Gastrocnemius medialis (tissue), 4 donors: ENCODE results near the gene RPN2. TPM values are rescaled to one million over a fixed set of nuclear protein-coding genes. Genes with fewer than 3 reads are reported as not detected.

Source experiments
- ATAC-seq, 2 donors: fragments of 150-250 bp; one replicate each; pipeline ENCODE4 v1.9.1; 2016
- DNase-seq, 2 donors: peaks; one replicate each; pipeline ENCODE4 v3.0.0-alpha.2; 2019
- H3K27ac ChIP-seq, 4 donors: fragments of 200-600 bp; sonication (generic); 1 replicate in 1 of 4; 2 replicates in 3 of 4; pipeline ENCODE4 v1.5.1; 2016 to 2018; ENCODE audit warnings: mild to moderate bottlenecking in 2 of 4, moderate library complexity in 1 of 4
- H3K27me3 ChIP-seq, 3 donors: fragments of 200-600 bp; sonication (generic) in 2 of 3; 1 replicate in 1 of 3; 2 replicates in 2 of 3; pipeline versions ENCODE4 v1.5.1 to v1.6.0; 2016 to 2019; ENCODE audit warnings: mild to moderate bottlenecking in 1 of 3, moderate library complexity in 1 of 3
- H3K36me3 ChIP-seq, 2 donors: fragments of 200-600 bp; sonication (generic) in 1 of 2; one replicate each; pipeline ENCODE4 v1.5.1; 2017 to 2018
- H3K4me1 ChIP-seq, 2 donors: fragments of 200-600 bp; sonication (generic) in 1 of 2; one replicate each; pipeline ENCODE4 v1.5.1; 2016 to 2017; ENCODE audit warnings: mild to moderate bottlenecking in 2 of 2
- H3K4me3 ChIP-seq, 4 donors: fragments of 200-600 bp; sonication (generic) in 3 of 4; 1 replicate in 1 of 4; 2 replicates in 3 of 4; pipeline ENCODE4 v1.5.1; 2016 to 2019; ENCODE audit warnings: mild to moderate bottlenecking in 2 of 4
- H3K9me3 ChIP-seq, 3 donors: fragments of 200-600 bp; sonication (generic) in 2 of 3; 1 replicate in 1 of 3; 2 replicates in 2 of 3; pipeline ENCODE4 v1.5.1; 2016 to 2019
- CTCF ChIP-seq, 5 experiments: fragments of 450-650 bp in 3 of 5; fragments of 200-600 bp in 2 of 5; sonication (generic) in 2 of 5; IDR thresholded peaks in 4 of 5; conservative IDR thresholded peaks in 1 of 5; 1 replicate in 4 of 5; 2 replicates in 1 of 5; pipeline ENCODE4 v1.5.1; 2016 to 2019; ENCODE audit warnings: antibody characterized with exemption in 5 of 5, mild to moderate bottlenecking in 3 of 5, moderate library complexity in 3 of 5
- POLR2A ChIP-seq, 2 donors: fragments of 450-650 bp; IDR thresholded peaks; one replicate each; pipeline ENCODE4 v1.6.1; 2017; ENCODE audit warnings: antibody characterized with exemption in 2 of 2, mild to moderate bottlenecking in 2 of 2, moderate library complexity in 2 of 2
- in situ Hi-C, 4 donors: fragments of 200-750 bp; cut with MboI; loops; one replicate each; pipeline versions ENCODE4 v1.15.0 to v1.8.0; 2017; ENCODE audit warnings: low sequenced_read_pairs in 4 of 4
- intact Hi-C: fragments of 100-400 bp; cut with DNase I; formaldehyde crosslinking; loops from one replicate; pipeline ENCODE4 v1.15.1; 2023; ENCODE audit warnings: low total_unique reads
- total RNA-seq, 4 donors: library from RNA; depleted of rRNA; stranded (reverse); fragments of >200 nt; gene quantifications; one replicate each; pipeline versions ENCODE4 v1.1.0 to v1.2.3, GENCODE V29; 2016

RPN2 gene
- total RNA-seq, 4 donors from 2014 or later, result 85.7 to 132 (median 127) TPM

GRCh38 chr20:37276494-37277252 lies 97.5 kb downstream of the RPN2 start:
- DNase-seq (peak; percentile 63 to 79), ATAC-seq (peak; percentile 98 to 99)
- intact Hi-C loops, result loop anchor here (1.0 to 2.0 kb wide), 2 partner anchors 108 to 250 kb away; partner anchors contain the start of gene BLCAP
- Histone ChIP-seq H3K36me3 (no peaks in the 10 kb centered on the region), H3K27ac (peak overlapping the region; percentile 71 to 77 (median 76)), H3K4me1 (peaks cover 8 to 13% of the 10 kb centered on the region in 2 donors), H3K9me3 (no peaks in the 10 kb centered on the region), H3K27me3 (no peaks in the 10 kb centered on the region), H3K4me3 (no peak overlapping the region)
- TF ChIP-seq POLR2A (IDR thresholded peaks at IDR 0.05) (no peak), CTCF (IDR thresholded peaks at IDR 0.05 in 4 of 5, conservative IDR thresholded peaks at IDR 0.05 in 1 of 5) (peak in 1 of 5 experiments; percentile 17)
- in situ Hi-C loops, result loop anchor here in 2 of 4 donors (10.0 kb wide), 1 partner anchor 108 kb away; no protein-coding TSS in a partner anchor

GRCh38 chr20:37277253-37277593 lies 98.1 kb downstream of the RPN2 start:
- ATAC-seq, result no peak
- peaks cover 8 to 13% of the 10 kb centered on the region in 2 donors for H3K4me1 ChIP-seq
- no peak for TF ChIP-seq CTCF (IDR thresholded peaks at IDR 0.05 in 4 of 5, conservative IDR thresholded peaks at IDR 0.05 in 1 of 5)
- no peak for TF ChIP-seq POLR2A (IDR thresholded peaks at IDR 0.05)
- no peak for DNase-seq
- no peak overlapping the region for H3K4me3 ChIP-seq
- no peaks in the 10 kb centered on the region for H3K9me3 ChIP-seq
- H3K27me3 ChIP-seq, result no peaks in the 10 kb centered on the region
- H3K27ac ChIP-seq, result peak overlapping the region; percentile 71 to 77 (median 76)
- intact Hi-C loops, result loop anchor here (2.0 kb wide), 1 partner anchor 250 kb away; the partner anchor contains the start of gene BLCAP
- H3K36me3 ChIP-seq, result no peaks in the 10 kb centered on the region
- in situ Hi-C loops, result loop anchor here in 2 of 4 donors (10.0 kb wide), 1 partner anchor 108 kb away; no protein-coding TSS in a partner anchor

DNA sequence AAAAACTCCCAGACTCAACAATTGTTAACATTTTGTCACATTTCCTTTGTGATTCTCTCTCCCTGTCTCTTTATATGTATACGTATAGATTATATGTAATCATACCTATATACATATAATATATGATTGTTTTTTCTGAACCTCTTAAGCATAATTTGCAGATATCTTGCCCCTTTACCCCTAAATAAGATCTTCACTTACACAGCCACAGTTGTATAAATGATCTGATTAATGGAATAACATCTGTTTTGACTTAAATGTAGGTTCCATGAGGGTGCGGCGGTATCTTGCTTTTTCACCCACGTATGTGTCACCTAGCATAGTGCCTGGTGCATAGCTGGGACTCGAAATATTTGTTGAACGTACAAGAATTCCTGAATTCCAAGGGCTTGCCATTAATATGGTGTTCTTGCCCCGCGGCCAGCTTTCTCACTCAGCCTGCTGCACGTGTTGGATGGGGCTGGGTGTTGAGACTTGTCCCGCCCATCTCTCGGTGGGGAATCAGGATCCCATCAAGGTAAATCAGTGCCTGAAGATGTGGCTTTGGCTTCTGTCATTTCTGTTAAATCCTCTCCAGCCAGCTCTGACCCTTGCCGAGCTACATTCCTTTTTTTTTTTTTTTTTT lies 99.9 kb downstream of the RPN2 start:
- DNase-seq (no peak), ATAC-seq (no peak)
- in situ Hi-C loops, result loop anchor here in 2 of 4 donors (10.0 kb wide), 1 partner anchor 106 kb away; no protein-coding TSS in a partner anchor
- H3K27me3 ChIP-seq, result no peaks in the 10 kb centered on the region
- no peaks in the 10 kb centered on the region for H3K36me3 ChIP-seq
- H3K9me3 ChIP-seq, result no peaks in the 10 kb centered on the region
- no peak for TF ChIP-seq POLR2A (IDR thresholded peaks at IDR 0.05)
- no peak for TF ChIP-seq CTCF (IDR thresholded peaks at IDR 0.05 in 4 of 5, conservative IDR thresholded peaks at IDR 0.05 in 1 of 5)
- intact Hi-C loops, result no loop called here
- no peak overlapping the region for H3K27ac ChIP-seq
- no peak overlapping the region for H3K4me3 ChIP-seq
- H3K4me1 ChIP-seq, result peaks cover 8 to 13% of the 10 kb centered on the region in 2 donors

- in situ Hi-C loops (loop anchor here in 2 of 4 donors (10.0 kb wide), 1 partner anchor 105 kb away; no protein-coding TSS in a partner anchor), intact Hi-C loops (no loop called here)
- Histone ChIP-seq H3K4me3 (no peak overlapping the region), H3K9me3 (no peaks in the 10 kb centered on the region), H3K27ac (no peak overlapping the region), H3K36me3 (no peaks in the 10 kb centered on the region), H3K27me3 (no peaks in the 10 kb centered on the region), H3K4me1 (peaks cover 8 to 13% of the 10 kb centered on the region in 2 donors)
- ATAC-seq (no peak), DNase-seq (peak in 1 of 2 donors; percentile 35)
- TF ChIP-seq POLR2A (IDR thresholded peaks at IDR 0.05), result no peak
- TF ChIP-seq CTCF (IDR thresholded peaks at IDR 0.05 in 4 of 5, conservative IDR thresholded peaks at IDR 0.05 in 1 of 5), result no peak
These were observed 100.7 kb downstream of the RPN2 start for GRCh38 chr20:37279820-37280219.
